NT2/D1 (cell line): ENCODE results near the gene THAP12.

Experiments used
- SUZ12 ChIP-seq: IDR thresholded peaks from 2 replicates; pipeline ENCODE4 v1.6.1; 2011; ENCODE audit not compliant: insufficient read length, insufficient read depth; ENCODE audit errors: extremely low read depth
- YY1 ChIP-seq: IDR thresholded peaks from 2 replicates; pipeline ENCODE4 v1.6.1; 2011; ENCODE audit not compliant: insufficient read length, insufficient read depth
- ZNF274 ChIP-seq: IDR thresholded peaks from 2 replicates; pipeline ENCODE4 v1.6.1; 2011; ENCODE audit warnings: mild to moderate bottlenecking, low read depth, low read length

GRCh38 chr11:76317296-76317695 lies 63.6 kb downstream of the THAP12 start:
- no peak for TF ChIP-seq ZNF274
- TF ChIP-seq YY1, result no peak
- no peak for TF ChIP-seq SUZ12
